Gastroesophageal sphincter (tissue), 4 donors: ENCODE measurements around the gene PLCB4. TPM values are rescaled to one million over a fixed set of nuclear protein-coding genes. Genes with fewer than 3 reads are reported as not detected.

Experiments used
- ATAC-seq: fragments of 150-250 bp; one replicate; pipeline ENCODE4 v1.9.1; 2016; ENCODE audit warnings: mild to moderate bottlenecking, moderate library complexity
- H3K27ac ChIP-seq, 4 donors: fragments of 200-600 bp; sonication (generic) in 3 of 4; 1 replicate in 3 of 4; 2 replicates in 1 of 4; pipeline ENCODE4 v1.5.1; 2016 to 2019
- H3K27me3 ChIP-seq: fragments of 200-600 bp; sonication (generic); one replicate; pipeline ENCODE4 v1.5.1; 2019
- H3K36me3 ChIP-seq, 2 donors: fragments of 200-600 bp; sonication (generic); one replicate each; pipeline ENCODE4 v1.5.1; 2019; ENCODE audit warnings: control low read depth in 1 of 2
- H3K4me1 ChIP-seq, 3 donors: fragments of 200-600 bp; sonication (generic); 1 replicate in 2 of 3; 2 replicates in 1 of 3; pipeline ENCODE4 v1.5.1; 2016 to 2019; ENCODE audit warnings: control low read depth in 2 of 3
- H3K4me3 ChIP-seq, 2 donors: fragments of 200-600 bp; sonication (generic); one replicate each; pipeline ENCODE4 v1.5.1; 2019; ENCODE audit warnings: mild to moderate bottlenecking in 1 of 2, moderate library complexity in 1 of 2
- H3K9me3 ChIP-seq, 3 donors: fragments of 200-600 bp; sonication (generic); one replicate each; pipeline ENCODE4 v1.5.1; 2017 to 2019; ENCODE audit warnings: control low read depth in 2 of 3
- EP300 ChIP-seq: sonication (generic); formaldehyde crosslinking; IDR thresholded peaks from one replicate; pipeline ENCODE4 v1.6.1; 2017; ENCODE audit warnings: antibody characterized with exemption, mild to moderate bottlenecking
- POLR2A ChIP-seq, 2 donors: fragments of 450-650 bp; IDR thresholded peaks; one replicate each; pipeline ENCODE4 v1.6.1; 2017; ENCODE audit warnings: antibody characterized with exemption in 2 of 2, mild to moderate bottlenecking in 2 of 2, moderate library complexity in 1 of 2
- POLR2AphosphoS5 ChIP-seq: sonication (generic); formaldehyde crosslinking; IDR thresholded peaks from one replicate; pipeline ENCODE4 v1.6.1; 2017; ENCODE audit warnings: antibody characterized with exemption
- WGBS, 2 donors: methylation state at CpG; one replicate each; pipeline ENCODE4 v1.1.5; 2018; ENCODE audit warnings: low coverage in 1 of 2; 5-methylcytosine and 5-hydroxymethylcytosine counted together
- total RNA-seq, 4 donors: library from RNA; depleted of rRNA; stranded (reverse); fragments of >200 nt; gene quantifications; one replicate each; pipeline ENCODE4 v1.1.0, GENCODE V29; 2016
- TF ChIP-seq, protein P1 (sequence below), 4 experiments: fragments of 200-600 bp in 2 of 4; fragments of 450-650 bp in 2 of 4; sonication (generic) in 1 of 4; IDR thresholded peaks; one replicate each; pipeline ENCODE4 v1.5.1; 2017 to 2019; ENCODE audit warnings: antibody characterized with exemption in 4 of 4, mild to moderate bottlenecking in 2 of 4, moderate library complexity in 2 of 4

Gene PLCB4
- total RNA-seq, 4 donors from 2014 or later = 21.9 to 109 (median 59.1) TPM

DNA sequence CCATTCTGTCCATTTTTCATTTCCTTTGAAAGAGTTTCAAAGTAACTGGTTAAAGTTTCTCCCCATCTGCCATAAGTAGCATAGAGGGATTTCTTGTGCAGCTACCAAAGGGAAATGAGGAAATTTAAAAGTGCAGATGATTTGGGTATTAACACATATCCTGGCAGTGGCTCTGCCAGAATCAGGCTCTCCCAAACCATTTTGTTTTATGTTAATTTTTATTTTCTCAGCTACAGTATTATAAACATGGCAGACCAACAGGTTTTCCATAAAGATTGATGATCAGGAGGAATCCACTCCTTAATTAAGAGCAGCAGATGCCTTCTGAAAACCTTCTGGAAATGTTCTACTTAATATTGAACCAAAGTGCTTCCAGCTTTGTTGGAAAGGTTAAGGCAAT is 13.9 kb downstream of the PLCB4 start:
- TF ChIP-seq POLR2A (IDR thresholded peaks at IDR 0.05) = no peak
- TF ChIP-seq POLR2AphosphoS5 = no peak
- no peak for TF ChIP-seq EP300
- TF ChIP-seq, protein P1, sequence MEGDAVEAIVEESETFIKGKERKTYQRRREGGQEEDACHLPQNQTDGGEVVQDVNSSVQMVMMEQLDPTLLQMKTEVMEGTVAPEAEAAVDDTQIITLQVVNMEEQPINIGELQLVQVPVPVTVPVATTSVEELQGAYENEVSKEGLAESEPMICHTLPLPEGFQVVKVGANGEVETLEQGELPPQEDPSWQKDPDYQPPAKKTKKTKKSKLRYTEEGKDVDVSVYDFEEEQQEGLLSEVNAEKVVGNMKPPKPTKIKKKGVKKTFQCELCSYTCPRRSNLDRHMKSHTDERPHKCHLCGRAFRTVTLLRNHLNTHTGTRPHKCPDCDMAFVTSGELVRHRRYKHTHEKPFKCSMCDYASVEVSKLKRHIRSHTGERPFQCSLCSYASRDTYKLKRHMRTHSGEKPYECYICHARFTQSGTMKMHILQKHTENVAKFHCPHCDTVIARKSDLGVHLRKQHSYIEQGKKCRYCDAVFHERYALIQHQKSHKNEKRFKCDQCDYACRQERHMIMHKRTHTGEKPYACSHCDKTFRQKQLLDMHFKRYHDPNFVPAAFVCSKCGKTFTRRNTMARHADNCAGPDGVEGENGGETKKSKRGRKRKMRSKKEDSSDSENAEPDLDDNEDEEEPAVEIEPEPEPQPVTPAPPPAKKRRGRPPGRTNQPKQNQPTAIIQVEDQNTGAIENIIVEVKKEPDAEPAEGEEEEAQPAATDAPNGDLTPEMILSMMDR (IDR thresholded peaks at IDR 0.05) = no peak
- Histone ChIP-seq H3K27ac (peak overlapping the region in 2 of 4 donors; percentile 2 to 5), H3K9me3 (no peaks in the 10 kb centered on the region), H3K4me1 (peaks cover 0 to 23% (median 8%) of the 10 kb centered on the region in 3 donors), H3K4me3 (no peak overlapping the region), H3K36me3 (no peaks in the 10 kb centered on the region), H3K27me3 (no peaks in the 10 kb centered on the region)
- ATAC-seq = no peak

GRCh38 chr20:9087531-9088217 is 18.8 kb downstream of the PLCB4 start:
- H3K4me1 ChIP-seq = peaks cover 0 to 43% (median 3%) of the 10 kb centered on the region in 3 donors
- H3K27me3 ChIP-seq = no peaks in the 10 kb centered on the region
- H3K36me3 ChIP-seq = no peaks in the 10 kb centered on the region
- H3K9me3 ChIP-seq = no peaks in the 10 kb centered on the region
- H3K4me3 ChIP-seq = no peak overlapping the region
- TF ChIP-seq EP300 (no peak), POLR2A (IDR thresholded peaks at IDR 0.05) (no peak), POLR2AphosphoS5 (no peak)
- TF ChIP-seq, protein P1 (IDR thresholded peaks at IDR 0.05) = no peak
- no peak overlapping the region for H3K27ac ChIP-seq
- no peak for ATAC-seq
- WGBS, 2 donors = 50 to 100% methylated on average over 1 to 2 of the region's 3 CpGs

DNA sequence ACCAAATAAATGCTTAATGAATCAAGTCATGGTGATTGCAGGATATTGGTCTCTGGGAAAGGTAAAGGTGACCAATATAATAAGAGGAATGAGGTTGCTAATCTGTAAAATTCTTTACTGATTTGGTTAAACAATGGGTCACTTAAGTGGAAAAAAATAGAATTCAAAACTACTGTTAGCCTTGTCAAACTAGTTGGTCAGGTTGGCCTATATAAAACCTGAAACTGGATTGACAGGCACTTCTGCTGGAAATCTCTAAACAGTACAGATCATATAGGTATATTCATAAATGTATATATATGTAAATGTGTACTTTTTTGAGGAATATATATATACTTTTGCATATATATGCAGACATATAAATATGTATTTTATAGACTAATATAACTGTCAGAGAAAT is 19.7 kb downstream of the PLCB4 start:
- TF ChIP-seq, protein P1 (IDR thresholded peaks at IDR 0.05) = no peak
- TF ChIP-seq EP300 = no peak
- no peaks in the 10 kb centered on the region for H3K27me3 ChIP-seq
- ATAC-seq = no peak
- peaks cover 0 to 43% (median under 1%) of the 10 kb centered on the region in 3 donors for H3K4me1 ChIP-seq
- no peak overlapping the region for H3K4me3 ChIP-seq
- no peaks in the 10 kb centered on the region for H3K9me3 ChIP-seq
- H3K36me3 ChIP-seq = no peaks in the 10 kb centered on the region
- no peak overlapping the region for H3K27ac ChIP-seq

DNA sequence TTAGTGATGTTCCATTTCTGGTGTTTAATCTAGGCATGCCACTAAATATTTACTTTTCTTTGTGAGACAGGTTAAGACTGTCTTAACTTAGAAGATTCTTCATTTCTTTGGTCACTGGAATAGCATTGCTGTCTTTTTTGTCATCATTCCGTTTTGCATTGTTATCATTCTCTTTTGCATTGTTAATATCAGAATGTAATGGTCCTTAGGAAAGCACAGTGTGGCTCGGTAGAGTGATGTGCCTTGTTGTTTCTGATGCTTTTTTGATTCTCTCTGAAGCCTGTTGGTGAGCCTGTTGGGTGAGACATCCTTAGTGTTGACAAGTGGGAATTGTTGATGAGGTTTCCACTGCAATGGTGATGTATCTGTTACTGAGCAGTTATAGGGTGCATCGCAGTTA is 23.2 kb downstream of the PLCB4 start:
- Histone ChIP-seq H3K4me3 (no peak overlapping the region), H3K27me3 (no peaks in the 10 kb centered on the region), H3K36me3 (no peaks in the 10 kb centered on the region), H3K27ac (peak overlapping the region in 2 of 4 donors; percentile 14 to 31), H3K9me3 (no peaks in the 10 kb centered on the region), H3K4me1 (peaks cover 0 to 46% (median 3%) of the 10 kb centered on the region in 3 donors)
- TF ChIP-seq POLR2A (IDR thresholded peaks at IDR 0.05) = no peak
- TF ChIP-seq, protein P1 (IDR thresholded peaks at IDR 0.05) = no peak
- no peak for TF ChIP-seq POLR2AphosphoS5
- TF ChIP-seq EP300 = no peak
- WGBS, 2 donors = 59 to 61% methylated on average over 2 of the region's 3 CpGs
- no peak for ATAC-seq

- H3K4me1 ChIP-seq = peaks cover 0 to 46% (median 3%) of the 10 kb centered on the region in 3 donors
- H3K4me3 ChIP-seq = no peak overlapping the region
- H3K27ac ChIP-seq = peak overlapping the region in 2 of 4 donors; percentile 14 to 31
- no peaks in the 10 kb centered on the region for H3K36me3 ChIP-seq
- WGBS, 2 donors = 68 to 82% methylated on average over 3 of the region's 3 CpGs
- no peaks in the 10 kb centered on the region for H3K9me3 ChIP-seq
- ATAC-seq = no peak
- no peaks in the 10 kb centered on the region for H3K27me3 ChIP-seq
- TF ChIP-seq, protein P1 (IDR thresholded peaks at IDR 0.05) = no peak
- TF ChIP-seq POLR2A (IDR thresholded peaks at IDR 0.05) (no peak), POLR2AphosphoS5 (no peak)
These were observed 23.8 kb downstream of the PLCB4 start for GRCh38 chr20:9092655-9093054.
